AG09319 (cell line): Measurements from ENCODE around the gene TANGO6.

Experiments used
- DNase-seq: peaks from one replicate; pipeline ENCODE4 v3.0.0-alpha.2; 2010; ENCODE audit warnings: low read depth; ENCODE audit errors: extremely low read depth
- CTCF ChIP-seq: IDR thresholded peaks from 2 replicates; pipeline ENCODE4 v1.5.1; 2011; ENCODE audit warnings: low read depth, mild to moderate bottlenecking, inconsistent platforms, low read length, moderate library complexity

TANGO6 gene

GRCh38 chr16:69014811-69015210 is 171.5 kb downstream of the TANGO6 start:
- TF ChIP-seq CTCF, result no peak
- no peak for DNase-seq

- no peak for TF ChIP-seq CTCF
- DNase-seq, result no peak
Measured at GRCh38 chr16:69017036-69017783, 173.9 kb downstream of the TANGO6 start.

- TF ChIP-seq CTCF, result no peak
- DNase-seq, result no peak
Measured at GRCh38 chr16:69019811-69020210, 176.5 kb downstream of the TANGO6 start.

GRCh38 chr16:69029121-69029520 is 185.8 kb downstream of the TANGO6 start:
- TF ChIP-seq CTCF, result no peak
- no peak for DNase-seq

GRCh38 chr16:69031877-69032301 is 188.6 kb downstream of the TANGO6 start:
- no peak for TF ChIP-seq CTCF
- DNase-seq, result no peak

- no peak for TF ChIP-seq CTCF
- no peak for DNase-seq
Measured at GRCh38 chr16:69033151-69033949, 190.0 kb downstream of the TANGO6 start.

GRCh38 chr16:69035375-69035774 is 192.0 kb downstream of the TANGO6 start:
- DNase-seq, result peak; percentile 20
- no peak for TF ChIP-seq CTCF
